GM12878 (cell line): ENCODE data around the gene RAD51B. TPM values are rescaled to one million over a fixed set of nuclear protein-coding genes. Genes with fewer than 3 reads are reported as not detected.

Experiments used
- ATAC-seq: fragments of 200-7000 bp; cut with Tn5 transposase; 3 replicates; pipeline ENCODE4 v1.9.1; 2020; ENCODE audit warnings: mild to moderate bottlenecking, moderate library complexity
- BruUV-seq: library from RNA; stranded (reverse); fragments of 400-500 nt; replicated peaks from 2 replicates; lab custom pipeline; 2021; lab: Mats Ljungman, UMichigan
- CTCF ChIA-PET: fragments of 300-600 bp; sonication (Branson Sonifier 250); formaldehyde crosslinking; extraction: SDS; loops from one replicate; lab custom pipeline; 2021; ENCODE audit warnings: inconsistent platforms; lab: Yijun Ruan, JAX
- POLR2A ChIA-PET: fragments of 350-600 bp; formaldehyde crosslinking; extraction: SDS; loops from one replicate; lab custom pipeline; 2021; ENCODE audit warnings: inconsistent platforms; lab: Charles Lee
- RAD21 ChIA-PET: fragments of 300-600 bp; sonication (Branson Sonifier 250); formaldehyde crosslinking; loops from one replicate; lab custom pipeline; 2023; ENCODE audit warnings: antibody characterized with exemption; ENCODE audit not compliant: unreplicated experiment; lab: Charles Lee
- SMC1A ChIA-PET: fragments of 300-600 bp; sonication (Branson Sonifier 250); formaldehyde crosslinking; loops from one replicate; lab custom pipeline; 2023; ENCODE audit not compliant: unreplicated experiment, uncharacterized antibody; lab: Charles Lee
- DNase-seq: peaks from one replicate; pipeline ENCODE4 v3.0.0-alpha.2; 2011; ENCODE audit warnings: low read depth, low spot score
- FAIRE-seq: peaks from 3 replicates; lab custom pipeline; 2011; peaks lifted over from hg19 to GRCh38; lab: Jason Lieb, UNC
- H2AFZ ChIP-seq: 2 replicates; pipeline ENCODE4 v1.6.0; 2011; ENCODE audit warnings: low read depth, low read length, control low read depth; ENCODE audit not compliant: control insufficient read depth
- H3K27ac ChIP-seq: 2 replicates; pipeline ENCODE4 v1.5.1; 2011; ENCODE audit warnings: control low read depth; ENCODE audit not compliant: control insufficient read depth, insufficient read depth
- H3K27me3 ChIP-seq, 2 experiments: replicated peaks in 1 of 2; 2 replicates each; pipeline versions ENCODE4 v1.6.0 to v1.6.1; 2011; ENCODE audit warnings: low read length in 1 of 2; ENCODE audit not compliant: control insufficient read depth in 2 of 2, insufficient read depth in 2 of 2
- H3K36me3 ChIP-seq, 2 experiments: 2 replicates each; pipeline ENCODE4 v1.5.1; 2011; ENCODE audit warnings: low read length in 1 of 2; ENCODE audit not compliant: control insufficient read depth in 2 of 2, insufficient read depth in 2 of 2
- H3K4me1 ChIP-seq: 2 replicates; pipeline ENCODE4 v1.6.1; 2011; ENCODE audit warnings: mild to moderate bottlenecking, low read length, moderate library complexity, mixed read lengths; ENCODE audit not compliant: control insufficient read depth, insufficient read depth
- H3K4me2 ChIP-seq: 2 replicates; pipeline ENCODE4 v1.6.0; 2011; ENCODE audit warnings: control low read depth; ENCODE audit not compliant: control insufficient read depth, insufficient read depth
- H3K4me3 ChIP-seq: fragments of 200-600 bp; sonication (generic); 2 replicates; pipeline ENCODE4 v1.5.1; 2016
- H3K79me2 ChIP-seq: 2 replicates; pipeline ENCODE4 v1.6.0; 2011; ENCODE audit warnings: low read length; ENCODE audit not compliant: control insufficient read depth, insufficient read depth
- H3K9ac ChIP-seq: 2 replicates; pipeline ENCODE4 v1.8.0; 2011; ENCODE audit warnings: low read length, control low read depth, mixed read lengths; ENCODE audit not compliant: control insufficient read depth, insufficient read depth
- H3K9me3 ChIP-seq: replicated peaks from 3 replicates; pipeline ENCODE4 v1.5.1; 2011; ENCODE audit warnings: mild to moderate bottlenecking, low read length; ENCODE audit not compliant: control insufficient read depth, insufficient read depth
- H4K20me1 ChIP-seq: 2 replicates; pipeline ENCODE4 v1.6.0; 2011; ENCODE audit not compliant: control insufficient read depth, insufficient read depth
- ATF7 ChIP-seq: fragments of 450-650 bp; IDR thresholded peaks from 2 replicates; pipeline ENCODE4 v1.6.1; 2016; ENCODE audit warnings: low read depth, mild to moderate bottlenecking
- CEBPB ChIP-seq, 2 experiments: fragments of 150-350 bp in 1 of 2; IDR thresholded peaks; 2 replicates each; pipeline ENCODE4 v1.6.1; 2012 to 2014; ENCODE audit warnings: low read depth in 2 of 2, low read length in 2 of 2, borderline replicate concordance in 1 of 2, inconsistent platforms in 1 of 2
- E2F4 ChIP-seq: IDR thresholded peaks from 2 replicates; pipeline ENCODE4 v1.6.1; 2012; ENCODE audit warnings: low read depth, low read length, improper control_type of control experiment
- JUND ChIP-seq: IDR thresholded peaks from 2 replicates; pipeline ENCODE4 v1.6.1; 2012; ENCODE audit warnings: low read depth, mild to moderate bottlenecking, low read length, improper control_type of control experiment, moderate library complexity
- NBN ChIP-seq: fragments of 450-650 bp; IDR thresholded peaks from 2 replicates; pipeline ENCODE4 v1.6.1; 2016
- NR2C1 ChIP-seq: fragments of 450-650 bp; IDR thresholded peaks from 2 replicates; pipeline ENCODE4 v1.6.1; 2017; ENCODE audit warnings: antibody characterized with exemption, mild to moderate bottlenecking, moderate library complexity
- PAX8 ChIP-seq: fragments of 450-650 bp; IDR thresholded peaks from 2 replicates; pipeline ENCODE4 v1.6.1; 2017; ENCODE audit warnings: mild to moderate bottlenecking, moderate library complexity
- RUNX3 ChIP-seq: IDR thresholded peaks from 2 replicates; pipeline ENCODE4 v1.6.1; 2012; ENCODE audit warnings: low read length, inconsistent platforms
- SREBF1 ChIP-seq: IDR thresholded peaks from 2 replicates; pipeline ENCODE4 v1.6.1; 2012; ENCODE audit warnings: mild to moderate bottlenecking, low read length
- TCF7 ChIP-seq: IDR thresholded peaks from 2 replicates; pipeline ENCODE4 v1.6.1; 2014; ENCODE audit warnings: antibody characterized with exemption, borderline replicate concordance
- ZNF592 ChIP-seq: fragments of 450-650 bp; IDR thresholded peaks from 2 replicates; pipeline ENCODE4 v1.6.1; 2017; ENCODE audit warnings: mild to moderate bottlenecking, moderate library complexity
- in situ Hi-C: fragments of 300-500 bp; cut with MboI; formaldehyde crosslinking; loops from 9 replicates; pipeline ENCODE4 v1.14.3; 2018; ENCODE audit warnings: mixed read lengths
- intact Hi-C: fragments of 100-400 bp; cut with micrococcal nuclease; formaldehyde crosslinking; loops from one replicate; pipeline ENCODE4 v1.14.2; 2022; ENCODE audit not compliant: unreplicated experiment
- polyA plus RNA-seq, 11 experiments: library from polyadenylated mRNA; depleted of rRNA in 4 of 11; unstranded in 6 of 11; stranded (reverse) in 5 of 11; fragments of >200 nt; fragmentation: Nextera tagmentation in 4 of 11; fragmentation: Illumina TruSeq in 1 of 11; extraction: Ambion mirVana in 4 of 11; extraction: Trizol in 1 of 11; gene quantifications; 1 replicate in 1 of 11; 2 replicates in 10 of 11; pipeline versions ENCODE4 v1.2.1 to v1.2.3, GENCODE V29; 2011 to 2016; ENCODE audit warnings: inconsistent platforms in 2 of 11, missing spikeins in 2 of 11, low read depth in 1 of 11
- total RNA-seq, 4 experiments: library from RNA; depleted of rRNA in 3 of 4; stranded (reverse); fragments of >200 nt in 3 of 4; fragmentation: Illumina TruSeq in 1 of 4; extraction: Trizol in 1 of 4; gene quantifications; 2 replicates each; pipeline versions ENCODE4 v1.2.1 to v1.2.3, GENCODE V29; 2013 to 2021

RAD51B gene
- total and polyA plus RNA-seq, 10 of the 15 experiments (the other 5 are each of a cell fraction or from before 2014, with no cell fraction given), result 9.8 to 26.8 (median 21.3) TPM

- BruUV-seq, result no TSS peak
- RAD21 ChIA-PET, result interaction anchor here (0.8 to 1.1 kb wide), 2 partner anchors 109 to 414 kb away, joined by 3 to 5 read pairs; no protein-coding TSS in a partner anchor
Measured at GRCh38 chr14:67835596-67835995, 16.0 kb downstream of the RAD51B start.

More at GRCh38 chr14:67835596-67835995, 16.0 kb downstream of the RAD51B start:
- Histone ChIP-seq H3K9ac (no peak overlapping the region), H3K4me1 (no peaks in the 10 kb centered on the region), H2AFZ (no peak overlapping the region), H3K27ac (no peak overlapping the region), H3K9me3 (no peaks in the 10 kb centered on the region), H3K27me3 (no peaks in the 10 kb centered on the region), H4K20me1 (no peaks in the 10 kb centered on the region), H3K4me3 (no peak overlapping the region), H3K4me2 (no peak overlapping the region), H3K36me3 (no peaks in the 10 kb centered on the region), H3K79me2 (no peaks in the 10 kb centered on the region)
- ChIA-PET CTCF (interaction anchor here (0.6 to 1.9 kb wide), 8 partner anchors 19 to 1009 kb away, joined by 3 to 7 read pairs (median 4); partner anchors contain the start of gene ZFYVE26), POLR2A (interaction anchor here (0.5 kb wide), 1 partner anchor 391 kb away, joined by 3 read pairs; no protein-coding TSS in a partner anchor), SMC1A (interaction anchor here (0.7 to 2.8 kb wide), 6 partner anchors 10 to 413 kb away, joined by 3 to 17 read pairs (median 3); no protein-coding TSS in a partner anchor)
- no peak for TF ChIP-seq ATF7
- TF ChIP-seq CEBPB (IDR thresholded peaks at IDR 0.05; ENCODE audit: borderline replicate concordance in 1 of 2, low read depth in 2 of 2, low read length in 2 of 2), result no peak
- no peak for TF ChIP-seq PAX8
- no peak for TF ChIP-seq RUNX3
- TF ChIP-seq NBN, result no peak
- no peak for TF ChIP-seq SREBF1
- TF ChIP-seq ZNF592, result no peak
- no peak for TF ChIP-seq E2F4
- no peak for TF ChIP-seq JUND
- no peak for TF ChIP-seq NR2C1
- TF ChIP-seq TCF7, result no peak
- FAIRE-seq, result no peak
- intact Hi-C loops (loop anchor here (5.0 to 10.0 kb wide), 3 partner anchors 97 to 1009 kb away; no protein-coding TSS in a partner anchor), in situ Hi-C loops (loop anchor here (5.0 kb wide), 1 partner anchor 987 kb away; no protein-coding TSS in a partner anchor)
- no peak for DNase-seq
- ATAC-seq, result no peak
